Measurements from ENCODE around the gene PRPS2. TPM values are rescaled to one million over a fixed set of nuclear protein-coding genes. Genes with fewer than 3 reads are reported as not detected.

Gene PRPS2
- total RNA-seq, 1 experiment from 2014 or later = 38.4 TPM

DNA sequence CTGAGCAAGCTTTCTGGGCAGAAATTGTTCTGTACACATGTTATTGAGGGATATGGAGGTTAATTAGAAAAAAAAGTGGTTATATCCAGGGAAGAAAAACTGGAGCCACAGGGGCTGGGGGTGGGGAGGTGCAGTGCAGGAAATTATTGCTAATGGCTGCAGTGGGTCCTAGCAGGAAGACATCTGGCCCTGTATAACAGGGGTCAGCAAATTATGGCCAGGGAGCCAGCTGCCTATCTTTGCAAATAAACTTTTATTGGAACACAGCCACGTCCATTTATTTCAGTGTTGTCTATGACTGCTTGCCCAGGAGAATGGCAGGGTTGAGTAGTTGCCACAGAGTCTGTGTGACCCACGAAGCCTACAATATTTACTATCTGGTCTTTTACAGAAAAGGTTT, 23.4 kb upstream of the PRPS2 start (continued):
- no peak for TF ChIP-seq CREB1 (CRISPR knock-in tag; IDR thresholded peaks at IDR 0.05)
- no peak for TF ChIP-seq ZNF232 (CRISPR knock-in tag; IDR thresholded peaks at IDR 0.05)
- TF ChIP-seq CBFB (CRISPR knock-in tag; IDR thresholded peaks at IDR 0.05; ENCODE audit: low read depth) = no peak
- TF ChIP-seq, protein P1, sequence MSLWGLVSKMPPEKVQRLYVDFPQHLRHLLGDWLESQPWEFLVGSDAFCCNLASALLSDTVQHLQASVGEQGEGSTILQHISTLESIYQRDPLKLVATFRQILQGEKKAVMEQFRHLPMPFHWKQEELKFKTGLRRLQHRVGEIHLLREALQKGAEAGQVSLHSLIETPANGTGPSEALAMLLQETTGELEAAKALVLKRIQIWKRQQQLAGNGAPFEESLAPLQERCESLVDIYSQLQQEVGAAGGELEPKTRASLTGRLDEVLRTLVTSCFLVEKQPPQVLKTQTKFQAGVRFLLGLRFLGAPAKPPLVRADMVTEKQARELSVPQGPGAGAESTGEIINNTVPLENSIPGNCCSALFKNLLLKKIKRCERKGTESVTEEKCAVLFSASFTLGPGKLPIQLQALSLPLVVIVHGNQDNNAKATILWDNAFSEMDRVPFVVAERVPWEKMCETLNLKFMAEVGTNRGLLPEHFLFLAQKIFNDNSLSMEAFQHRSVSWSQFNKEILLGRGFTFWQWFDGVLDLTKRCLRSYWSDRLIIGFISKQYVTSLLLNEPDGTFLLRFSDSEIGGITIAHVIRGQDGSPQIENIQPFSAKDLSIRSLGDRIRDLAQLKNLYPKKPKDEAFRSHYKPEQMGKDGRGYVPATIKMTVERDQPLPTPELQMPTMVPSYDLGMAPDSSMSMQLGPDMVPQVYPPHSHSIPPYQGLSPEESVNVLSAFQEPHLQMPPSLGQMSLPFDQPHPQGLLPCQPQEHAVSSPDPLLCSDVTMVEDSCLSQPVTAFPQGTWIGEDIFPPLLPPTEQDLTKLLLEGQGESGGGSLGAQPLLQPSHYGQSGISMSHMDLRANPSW (CRISPR knock-in tag; conservative IDR thresholded peaks at IDR 0.05; ENCODE audit: low read depth) = no peak
- no peak for TF ChIP-seq FOXP1 (CRISPR knock-in tag; IDR thresholded peaks at IDR 0.05; ENCODE audit: borderline replicate concordance)
- no peak for TF ChIP-seq NR2C2 (CRISPR knock-in tag; IDR thresholded peaks at IDR 0.05)

DNA sequence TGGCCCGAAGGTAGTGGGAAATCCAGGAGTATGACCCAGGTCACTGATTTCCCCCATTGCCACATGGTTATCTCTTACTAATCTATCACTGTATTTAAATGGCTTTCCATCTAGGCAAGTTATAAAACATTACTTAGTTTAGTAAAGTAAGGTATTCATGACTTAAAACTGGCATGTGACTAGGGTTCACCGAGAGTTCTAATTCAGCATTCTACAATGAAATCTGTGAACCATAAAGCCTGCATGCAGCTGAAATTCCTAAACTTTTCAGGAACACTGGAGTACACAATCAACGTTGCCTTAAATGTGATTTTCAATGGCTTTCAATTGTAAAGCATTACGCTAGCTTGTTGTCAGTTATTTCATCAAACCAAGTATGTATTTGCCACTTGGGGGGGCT, 22.7 kb upstream of the PRPS2 start:
- no peaks in the 10 kb centered on the region for H3K4me1 Mint-ChIP-seq
- H3K36me3 Mint-ChIP-seq = no peaks in the 10 kb centered on the region
- TF ChIP-seq NFATC4 (CRISPR knock-in tag; IDR thresholded peaks at IDR 0.05) = no peak
- no peak for TF ChIP-seq ATF6 (CRISPR knock-in tag; IDR thresholded peaks at IDR 0.05)
- TF ChIP-seq TP53 (CRISPR knock-in tag; IDR thresholded peaks at IDR 0.05) = no peak
- TF ChIP-seq, protein P2, sequence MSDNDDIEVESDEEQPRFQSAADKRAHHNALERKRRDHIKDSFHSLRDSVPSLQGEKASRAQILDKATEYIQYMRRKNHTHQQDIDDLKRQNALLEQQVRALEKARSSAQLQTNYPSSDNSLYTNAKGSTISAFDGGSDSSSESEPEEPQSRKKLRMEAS (CRISPR knock-in tag; IDR thresholded peaks at IDR 0.05) = no peak
- DNase-seq (ENCODE audit: low spot score) (no peak), ATAC-seq (no peak)
- ChIA-PET POLR2A (no interaction called here), CTCF (no interaction called here)
- peaks cover 8% of the 10 kb centered on the region for H3K27me3 Mint-ChIP-seq (ENCODE audit: low read depth)
- peaks cover 9% of the 10 kb centered on the region for H3K9me3 Mint-ChIP-seq
- no peak overlapping the region for H3K4me3 Mint-ChIP-seq
- H3K27ac Mint-ChIP-seq = no peak overlapping the region

- Mint-ChIP-seq H3K4me3 (no peak overlapping the region), H3K4me1 (no peaks in the 10 kb centered on the region), H3K9me3 (peaks cover under 1% of the 10 kb centered on the region; the same call in 1 of the 2 replicates), H3K36me3 (no peaks in the 10 kb centered on the region), H3K27ac (no peak overlapping the region), H3K27me3 (ENCODE audit: low read depth) (peaks cover 8% of the 10 kb centered on the region)
- POLR2A ChIA-PET = no interaction called here
- TF ChIP-seq CTCF (IDR thresholded peaks at IDR 0.05) (peak; percentile 24; the same call in 1 of the 2 replicates), FOXP1 (CRISPR knock-in tag; IDR thresholded peaks at IDR 0.05; ENCODE audit: borderline replicate concordance) (no peak)
- TF ChIP-seq, protein P3, sequence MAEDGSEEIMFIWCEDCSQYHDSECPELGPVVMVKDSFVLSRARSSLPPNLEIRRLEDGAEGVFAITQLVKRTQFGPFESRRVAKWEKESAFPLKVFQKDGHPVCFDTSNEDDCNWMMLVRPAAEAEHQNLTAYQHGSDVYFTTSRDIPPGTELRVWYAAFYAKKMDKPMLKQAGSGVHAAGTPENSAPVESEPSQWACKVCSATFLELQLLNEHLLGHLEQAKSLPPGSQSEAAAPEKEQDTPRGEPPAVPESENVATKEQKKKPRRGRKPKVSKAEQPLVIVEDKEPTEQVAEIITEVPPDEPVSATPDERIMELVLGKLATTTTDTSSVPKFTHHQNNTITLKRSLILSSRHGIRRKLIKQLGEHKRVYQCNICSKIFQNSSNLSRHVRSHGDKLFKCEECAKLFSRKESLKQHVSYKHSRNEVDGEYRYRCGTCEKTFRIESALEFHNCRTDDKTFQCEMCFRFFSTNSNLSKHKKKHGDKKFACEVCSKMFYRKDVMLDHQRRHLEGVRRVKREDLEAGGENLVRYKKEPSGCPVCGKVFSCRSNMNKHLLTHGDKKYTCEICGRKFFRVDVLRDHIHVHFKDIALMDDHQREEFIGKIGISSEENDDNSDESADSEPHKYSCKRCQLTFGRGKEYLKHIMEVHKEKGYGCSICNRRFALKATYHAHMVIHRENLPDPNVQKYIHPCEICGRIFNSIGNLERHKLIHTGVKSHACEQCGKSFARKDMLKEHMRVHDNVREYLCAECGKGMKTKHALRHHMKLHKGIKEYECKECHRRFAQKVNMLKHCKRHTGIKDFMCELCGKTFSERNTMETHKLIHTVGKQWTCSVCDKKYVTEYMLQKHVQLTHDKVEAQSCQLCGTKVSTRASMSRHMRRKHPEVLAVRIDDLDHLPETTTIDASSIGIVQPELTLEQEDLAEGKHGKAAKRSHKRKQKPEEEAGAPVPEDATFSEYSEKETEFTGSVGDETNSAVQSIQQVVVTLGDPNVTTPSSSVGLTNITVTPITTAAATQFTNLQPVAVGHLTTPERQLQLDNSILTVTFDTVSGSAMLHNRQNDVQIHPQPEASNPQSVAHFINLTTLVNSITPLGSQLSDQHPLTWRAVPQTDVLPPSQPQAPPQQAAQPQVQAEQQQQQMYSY (CRISPR knock-in tag; IDR thresholded peaks at IDR 0.05) = no peak
- ATAC-seq (no peak), DNase-seq (ENCODE audit: low spot score) (no peak)
- CTCF ChIA-PET = interaction anchor here (0.9 to 3.1 kb wide), 11 partner anchors 10 to 783 kb away, joined by 3 to 30 read pairs (median 7); partner anchors contain the start of gene PRPS2
Observed at GRCh38 chrX:12770440-12770839, 20.8 kb upstream of the PRPS2 start.

All from WTC11 (cell line).